Immature natural killer cell (primary cell): ENCODE data around the gene TLN1. TPM values are rescaled to one million over a fixed set of nuclear protein-coding genes. Genes with fewer than 3 reads are reported as not detected.

ENCODE experiments used
- DNase-seq, 3 donors: peaks; one replicate each; pipeline ENCODE4 v3.0.0; 2022; ENCODE audit warnings: mixed read lengths in 1 of 3
- H3K27ac Mint-ChIP-seq, 6 donors: one replicate each; pipeline ENCODE4 v1.8.0; 2020; ENCODE audit warnings: mixed read lengths in 6 of 6, mild to moderate bottlenecking in 5 of 6, inconsistent platforms in 4 of 6, moderate library complexity in 3 of 6
- H3K27me3 Mint-ChIP-seq, 3 donors: one replicate each; pipeline ENCODE4 v1.8.0; 2020 to 2021; ENCODE audit warnings: low read depth in 3 of 3, mild to moderate bottlenecking in 3 of 3, mixed read lengths in 3 of 3, moderate library complexity in 3 of 3, inconsistent platforms in 1 of 3
- H3K36me3 Mint-ChIP-seq, 3 donors: one replicate each; pipeline ENCODE4 v1.8.0; 2020; ENCODE audit warnings: mixed read lengths in 3 of 3, inconsistent platforms in 2 of 3, mild to moderate bottlenecking in 2 of 3
- H3K4me1 Mint-ChIP-seq, 2 donors: one replicate each; pipeline ENCODE4 v1.8.0; 2020; ENCODE audit warnings: inconsistent platforms in 2 of 2, mild to moderate bottlenecking in 2 of 2, mixed read lengths in 2 of 2, moderate library complexity in 1 of 2
- H3K4me3 Mint-ChIP-seq, 5 donors: one replicate each; pipeline ENCODE4 v1.8.0; 2020; ENCODE audit warnings: mild to moderate bottlenecking in 5 of 5, mixed read lengths in 5 of 5, inconsistent platforms in 3 of 5, moderate library complexity in 3 of 5
- H3K9me3 Mint-ChIP-seq, 6 donors: one replicate each; pipeline ENCODE4 v1.8.0; 2020; ENCODE audit warnings: mild to moderate bottlenecking in 6 of 6, mixed read lengths in 6 of 6, inconsistent platforms in 4 of 6, moderate library complexity in 3 of 6
- polyA plus RNA-seq, 3 donors: library from polyadenylated mRNA; unstranded; fragments of 300-500 nt; fragmentation: Illumina TruSeq; gene quantifications; one replicate each; pipeline ENCODE4 v1.2.3, GENCODE V29; 2021

The TLN1 gene
- polyA plus RNA-seq, 3 donors from 2014 or later = 21.4 to 260 (median 61.5) TPM

DNA sequence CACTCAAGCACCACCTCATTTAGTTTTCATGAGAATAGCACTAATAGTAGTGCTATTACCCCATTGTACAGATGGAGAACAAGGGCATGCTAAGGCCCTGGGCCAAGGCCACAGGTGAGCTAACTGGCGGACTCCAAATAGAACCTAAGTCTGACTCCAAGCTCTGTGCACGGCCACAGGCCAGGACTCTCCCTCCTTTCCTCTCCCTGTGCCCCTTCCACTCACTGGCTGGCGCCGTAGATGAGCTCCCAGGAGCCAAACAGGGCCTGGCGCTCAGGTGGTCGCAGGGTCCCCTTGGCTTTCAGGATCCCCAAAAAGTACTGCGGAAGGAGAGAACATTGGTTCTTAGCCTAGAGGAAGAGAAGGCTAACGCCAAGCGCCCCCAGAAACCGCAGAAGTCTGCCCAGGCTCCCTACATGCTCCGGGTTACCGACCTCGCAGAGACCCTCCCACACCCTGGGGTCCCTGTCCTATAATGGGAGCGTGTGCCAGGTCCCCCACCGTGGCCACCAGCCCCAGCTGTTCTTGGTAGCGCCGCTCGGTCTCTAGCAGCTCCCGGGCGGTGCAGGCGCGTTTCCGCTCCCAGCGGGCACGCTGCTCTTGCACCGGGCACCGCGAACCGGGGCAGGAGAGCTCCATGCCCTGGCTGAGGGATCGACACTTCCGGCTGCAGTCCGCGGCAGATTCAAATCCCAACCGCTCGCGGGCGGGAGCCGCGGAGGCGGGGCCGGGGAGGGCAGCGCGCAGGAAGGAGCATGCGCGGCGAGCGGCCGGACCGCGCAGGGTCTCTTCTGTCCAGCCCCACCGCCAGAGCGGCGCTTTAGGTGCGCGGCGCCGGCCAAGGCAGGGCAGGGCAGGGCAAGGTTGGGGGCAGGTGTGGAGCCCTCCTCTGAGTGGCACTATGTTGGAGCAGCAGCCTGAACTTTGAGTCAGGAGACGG, 67.2 kb downstream of the TLN1 start, which contains the start of gene ARHGEF39:
TSS of gene ARHGEF39 (minus strand) at position 665 of the 940 bp plus-strand sequence. CDS start at position 639, 26 bp downstream.
- peak; percentile 74 to 76 (median 76) for DNase-seq
- H3K36me3 Mint-ChIP-seq = peaks cover 9 to 16% (median 14%) of the 10 kb centered on the region in 3 donors
- peaks cover 0 to 5% (median 3%) of the 10 kb centered on the region in 3 donors for H3K27me3 Mint-ChIP-seq
- no peaks in the 10 kb centered on the region for H3K9me3 Mint-ChIP-seq
- H3K27ac Mint-ChIP-seq = peak within 1 kb of the TSS; percentile 83 to 96 (median 90)
- H3K4me1 Mint-ChIP-seq = peaks cover 60 to 65% of the 10 kb centered on the region in 2 donors
- H3K4me3 Mint-ChIP-seq = peak within 1 kb of the TSS; percentile 87 to 93 (median 89)

DNA sequence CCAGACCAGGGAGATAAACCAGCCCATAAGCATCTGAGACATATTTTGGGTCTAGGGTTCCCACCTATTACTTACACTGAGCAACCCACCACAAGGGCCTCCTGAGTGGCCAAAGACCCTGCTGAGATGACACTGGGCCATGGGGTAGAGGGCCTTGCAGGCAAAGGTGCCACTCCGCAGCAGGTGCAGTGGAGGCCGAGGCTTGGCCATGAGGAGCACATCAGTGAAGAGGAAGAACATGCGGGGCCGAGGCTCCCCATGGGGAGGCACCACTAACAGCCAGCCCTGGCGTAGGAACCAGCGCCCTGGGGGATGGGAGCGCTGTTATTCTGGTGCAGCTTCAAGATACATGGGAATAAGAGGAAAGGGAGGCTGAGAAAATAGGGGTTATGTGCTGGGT, 69.6 kb downstream of the TLN1 start:
- H3K36me3 Mint-ChIP-seq = peaks cover 13 to 24% (median 23%) of the 10 kb centered on the region in 3 donors
- peaks cover 8 to 23% (median 18%) of the 10 kb centered on the region in 3 donors for H3K27me3 Mint-ChIP-seq
- peak overlapping the region; percentile 56 to 83 (median 77) for H3K4me3 Mint-ChIP-seq
- no peak for DNase-seq
- H3K9me3 Mint-ChIP-seq = peaks cover 0 to 5% (median 3%) of the 10 kb centered on the region in 6 donors
- peak overlapping the region; percentile 89 to 96 (median 92) for H3K27ac Mint-ChIP-seq
- H3K4me1 Mint-ChIP-seq = peaks cover 75 to 85% of the 10 kb centered on the region in 2 donors

DNA sequence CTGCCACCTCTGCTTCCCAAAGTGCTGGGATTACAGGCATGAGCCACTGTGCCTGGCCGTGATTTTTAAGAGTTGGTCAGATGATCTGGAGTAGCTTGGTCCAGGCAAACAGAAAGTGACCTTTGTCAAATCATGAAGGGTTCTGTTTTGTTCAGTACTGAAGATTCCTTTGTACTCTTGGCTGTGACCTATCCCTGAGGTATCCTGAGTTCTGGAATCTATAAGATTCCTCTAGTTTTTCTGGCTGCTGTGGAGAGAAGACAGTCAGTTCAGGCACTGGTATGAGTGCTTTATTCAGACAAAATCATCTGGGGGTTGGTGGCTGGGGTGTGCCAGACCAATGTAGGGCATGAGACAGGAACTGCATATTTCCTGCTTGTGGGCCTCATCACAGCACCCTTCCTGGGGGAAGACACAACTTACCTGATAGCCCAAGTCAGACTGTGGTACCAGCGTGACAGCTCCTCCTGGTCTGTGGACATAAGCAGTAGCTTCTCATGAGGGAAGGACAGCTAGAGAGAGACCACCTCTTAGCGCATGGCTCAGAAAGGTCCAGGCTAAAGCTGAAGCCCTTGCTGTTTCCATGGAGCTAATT, 70.1 kb downstream of the TLN1 start:
- peaks cover 81 to 91% of the 10 kb centered on the region in 2 donors for H3K4me1 Mint-ChIP-seq
- H3K36me3 Mint-ChIP-seq = peaks cover 13 to 24% (median 23%) of the 10 kb centered on the region in 3 donors
- H3K9me3 Mint-ChIP-seq = peaks cover 0 to 5% (median 3%) of the 10 kb centered on the region in 6 donors
- H3K4me3 Mint-ChIP-seq = peak overlapping the region; percentile 56 to 83 (median 77)
- H3K27ac Mint-ChIP-seq = peak overlapping the region; percentile 89 to 96 (median 92)
- peak; percentile 51 to 53 (median 52) for DNase-seq
- peaks cover 11 to 28% (median 24%) of the 10 kb centered on the region in 3 donors for H3K27me3 Mint-ChIP-seq

DNA sequence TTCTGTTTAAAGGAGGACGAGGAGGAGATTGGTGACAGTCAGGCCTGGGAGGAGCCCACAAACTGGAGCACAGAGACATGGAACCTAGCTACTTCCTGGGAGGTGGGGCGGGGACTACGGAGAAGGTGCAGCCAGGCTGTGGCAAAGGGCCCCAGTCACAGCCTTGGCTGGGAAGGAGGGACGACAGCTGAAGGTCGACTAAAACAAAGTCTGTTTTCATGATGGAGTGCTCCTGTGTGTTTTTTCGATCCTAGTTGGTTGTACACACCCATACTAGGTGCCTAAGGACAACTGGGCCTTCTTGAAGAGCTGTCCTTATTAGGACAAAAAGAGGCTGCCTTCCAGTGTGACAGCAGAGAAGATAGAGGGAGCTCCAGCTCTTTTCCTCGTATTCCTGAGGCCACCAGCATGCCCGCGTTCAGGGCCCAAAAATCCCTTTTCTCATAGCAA, 71.0 kb downstream of the TLN1 start:
- Mint-ChIP-seq H3K36me3 (peaks cover 13 to 24% (median 23%) of the 10 kb centered on the region in 3 donors), H3K4me3 (peak overlapping the region; percentile 33 to 66 (median 52)), H3K4me1 (peaks cover 87 to 96% of the 10 kb centered on the region in 2 donors), H3K27ac (peak overlapping the region; percentile 81 to 96 (median 91)), H3K9me3 (peaks cover 0 to 5% (median 3%) of the 10 kb centered on the region in 6 donors), H3K27me3 (peaks cover 11 to 32% (median 27%) of the 10 kb centered on the region in 3 donors)
- DNase-seq = no peak

DNA sequence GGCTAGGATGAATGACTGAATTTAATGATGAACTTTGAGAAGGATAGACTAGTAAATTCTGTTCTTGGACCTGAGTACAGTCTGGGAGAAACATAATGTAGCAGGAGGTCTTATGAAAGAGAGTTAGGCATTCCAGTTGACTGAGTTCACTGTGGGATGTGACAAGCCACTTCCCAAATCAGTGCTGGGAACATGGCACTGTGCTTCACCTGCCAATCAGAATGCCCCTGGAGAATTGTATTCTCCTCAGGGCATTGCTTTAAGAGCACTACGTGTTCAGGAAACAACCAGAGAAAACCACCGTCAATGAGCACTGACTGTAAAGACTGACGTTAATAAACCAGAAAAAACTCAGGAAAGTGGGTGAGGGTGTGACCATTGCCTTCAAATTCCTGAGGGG, 72.7 kb downstream of the TLN1 start:
- Mint-ChIP-seq H3K27me3 (peaks cover 11 to 30% (median 26%) of the 10 kb centered on the region in 3 donors), H3K27ac (peak overlapping the region; percentile 89 to 100 (median 92)), H3K4me1 (peaks cover 78 to 85% of the 10 kb centered on the region in 2 donors), H3K36me3 (peaks cover 13 to 24% (median 23%) of the 10 kb centered on the region in 3 donors), H3K9me3 (peaks cover 0 to 5% (median 3%) of the 10 kb centered on the region in 6 donors), H3K4me3 (peak overlapping the region; percentile 81 to 91 (median 89))
- DNase-seq = no peak

DNA sequence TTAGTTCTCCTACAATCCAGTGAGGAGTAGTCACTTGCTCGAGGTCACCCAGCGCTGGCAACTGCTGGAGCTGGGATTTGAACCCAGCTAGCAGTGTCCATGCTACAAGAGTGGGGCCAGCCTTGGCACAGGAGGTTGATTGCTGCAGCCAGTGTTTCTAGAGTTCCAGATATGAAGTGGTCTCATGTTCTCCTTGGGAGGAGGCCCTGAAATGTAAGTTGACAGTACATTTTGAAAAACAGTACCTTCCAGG, 73.1 kb downstream of the TLN1 start:
- Mint-ChIP-seq H3K4me3 (peak overlapping the region; percentile 81 to 91 (median 89)), H3K36me3 (peaks cover 13 to 24% (median 23%) of the 10 kb centered on the region in 3 donors), H3K27me3 (peaks cover 11 to 30% (median 26%) of the 10 kb centered on the region in 3 donors), H3K27ac (peak overlapping the region; percentile 89 to 100 (median 92)), H3K4me1 (peaks cover 74 to 84% of the 10 kb centered on the region in 2 donors), H3K9me3 (peaks cover 0 to 5% (median 3%) of the 10 kb centered on the region in 6 donors)
- no peak for DNase-seq

DNA sequence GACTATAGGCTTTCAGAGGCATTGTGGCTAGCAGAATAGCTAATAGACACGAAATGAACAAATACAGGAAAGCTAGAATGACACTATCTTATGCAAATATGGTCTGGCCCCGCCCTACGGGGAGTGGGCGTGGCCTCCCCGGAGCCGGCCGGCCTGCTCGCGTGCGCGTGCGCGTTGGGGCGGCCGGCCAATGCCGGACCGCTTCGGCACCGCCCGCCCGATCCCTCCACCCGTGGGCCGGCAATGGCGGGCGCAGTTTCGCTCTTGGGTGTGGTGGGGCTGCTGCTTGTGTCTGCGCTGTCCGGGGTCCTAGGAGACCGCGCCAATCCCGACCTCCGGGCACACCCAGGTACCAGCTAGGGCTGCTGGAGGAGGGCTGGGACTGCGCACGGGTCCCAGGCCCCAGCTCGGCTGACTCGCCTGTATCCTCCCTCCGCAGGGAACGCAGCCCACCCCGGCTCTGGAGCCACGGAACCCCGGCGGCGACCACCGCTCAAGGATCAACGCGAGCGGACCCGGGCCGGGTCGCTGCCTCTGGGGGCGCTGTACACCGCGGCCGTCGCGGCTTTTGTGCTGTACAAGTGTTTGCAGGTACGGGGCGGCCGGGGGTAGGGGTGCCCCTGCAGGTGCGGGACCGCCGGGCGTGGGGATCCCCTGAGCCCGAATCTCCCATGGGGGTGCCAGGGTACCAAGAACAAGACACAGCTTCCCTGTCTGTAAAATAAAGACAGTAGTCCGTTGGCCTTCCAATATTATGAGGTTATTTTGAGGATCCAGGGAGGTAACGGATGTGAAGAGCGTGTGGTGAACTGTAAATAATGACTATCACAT, 73.6 kb downstream of the TLN1 start, which contains the start of gene CCDC107:
TSS of gene CCDC107 (plus strand) at position 156 of the 831 bp plus-strand sequence. CDS start at position 244, 88 bp downstream.
- Mint-ChIP-seq H3K9me3 (peaks cover 0 to 5% (median 3%) of the 10 kb centered on the region in 6 donors), H3K27me3 (peaks cover 11 to 30% (median 26%) of the 10 kb centered on the region in 3 donors), H3K27ac (peak within 1 kb of the TSS; percentile 97 to 100 (median 99)), H3K4me3 (peak within 1 kb of the TSS; percentile 81 to 91 (median 89)), H3K4me1 (peaks cover 70 to 78% of the 10 kb centered on the region in 2 donors), H3K36me3 (peaks cover 13 to 24% (median 23%) of the 10 kb centered on the region in 3 donors)
- DNase-seq = peak; percentile 91 to 93 (median 93)

DNA sequence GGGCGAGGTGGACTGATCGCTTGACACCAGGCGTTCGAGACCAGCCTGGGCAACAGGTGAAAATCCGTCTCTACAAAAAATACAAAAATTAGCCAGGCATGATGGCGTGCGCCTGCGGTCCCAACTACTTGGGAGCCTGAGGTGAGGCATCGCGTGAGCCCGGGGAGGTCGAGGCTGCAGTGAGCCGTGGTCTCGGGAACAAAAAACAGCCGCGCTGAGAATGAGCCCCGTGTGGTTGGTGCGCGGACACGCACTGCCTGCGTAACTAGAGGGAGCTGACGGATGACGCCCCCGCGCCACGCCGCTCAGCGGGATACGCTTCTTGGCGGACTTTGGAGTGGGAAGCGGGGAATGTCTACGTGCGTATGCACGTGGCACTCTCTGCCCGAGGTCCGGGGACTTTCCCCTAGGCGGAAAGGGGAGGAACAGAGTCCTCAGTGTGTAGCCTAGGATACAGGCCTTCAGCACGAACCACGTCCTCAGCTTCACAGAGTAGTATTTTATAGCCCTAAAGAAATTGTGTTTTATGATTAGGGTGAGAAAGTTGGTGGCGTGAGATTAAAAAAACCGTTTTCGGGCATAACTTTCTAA, 74.4 kb downstream of the TLN1 start, which contains the start of gene RMRP:
TSS of gene RMRP (minus strand) at position 474 of the 591 bp plus-strand sequence.
- H3K9me3 Mint-ChIP-seq = peaks cover 0 to 5% (median 3%) of the 10 kb centered on the region in 6 donors
- H3K27me3 Mint-ChIP-seq = peaks cover 11 to 30% (median 26%) of the 10 kb centered on the region in 3 donors
- peak within 1 kb of the TSS; percentile 97 to 100 (median 99) for H3K27ac Mint-ChIP-seq
- peaks cover 13 to 24% (median 23%) of the 10 kb centered on the region in 3 donors for H3K36me3 Mint-ChIP-seq
- H3K4me3 Mint-ChIP-seq = peak within 1 kb of the TSS; percentile 81 to 91 (median 89)
- peak; percentile 90 to 94 (median 93) for DNase-seq
- H3K4me1 Mint-ChIP-seq = peaks cover 63 to 71% of the 10 kb centered on the region in 2 donors

DNA sequence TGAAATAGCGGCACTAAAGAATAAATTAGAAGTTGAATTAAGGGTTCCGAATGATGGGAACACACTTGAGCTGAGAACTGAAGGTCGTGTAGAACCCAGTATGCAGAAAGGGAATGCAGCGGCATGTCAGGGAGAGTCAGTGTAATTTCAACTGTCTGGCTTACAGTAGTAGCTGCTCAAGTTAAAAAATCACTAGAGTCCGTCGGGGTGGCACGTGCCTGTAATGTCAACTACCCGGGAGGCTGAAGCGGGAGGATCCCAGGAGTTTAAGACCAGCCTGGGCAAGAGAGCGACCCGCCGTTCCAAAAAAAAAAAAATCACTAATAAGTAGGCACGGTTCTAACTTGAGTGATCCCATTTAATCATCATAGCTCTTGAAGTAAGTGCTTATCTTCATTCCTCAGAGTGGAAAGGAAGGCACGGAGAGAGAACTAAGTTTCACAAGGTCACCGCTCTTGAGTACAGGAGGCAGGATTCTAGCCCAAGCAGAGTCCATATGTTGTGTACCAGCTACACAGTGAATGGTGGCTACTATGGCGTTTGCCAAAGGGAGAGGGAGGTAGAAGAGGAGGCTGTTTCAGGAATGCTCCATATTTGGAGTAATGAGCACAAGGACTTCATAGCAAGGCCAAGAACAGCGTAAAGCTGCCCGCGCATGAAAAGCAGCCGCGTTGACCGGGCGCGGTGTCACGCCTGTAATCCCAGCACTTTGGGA, 75.0 kb downstream of the TLN1 start:
- DNase-seq = no peak
- Mint-ChIP-seq H3K4me1 (peaks cover 56 to 65% of the 10 kb centered on the region in 2 donors), H3K27ac (peak overlapping the region; percentile 97 to 100 (median 99)), H3K9me3 (peaks cover 0 to 5% (median 3%) of the 10 kb centered on the region in 6 donors), H3K36me3 (peaks cover 12 to 23% (median 23%) of the 10 kb centered on the region in 3 donors), H3K27me3 (peaks cover 11 to 30% (median 24%) of the 10 kb centered on the region in 3 donors), H3K4me3 (peak overlapping the region; percentile 81 to 91 (median 87))

- Mint-ChIP-seq H3K4me1 (peaks cover 51 to 61% of the 10 kb centered on the region in 2 donors), H3K27ac (peak overlapping the region; percentile 97 to 100 (median 99)), H3K36me3 (peaks cover 8 to 19% (median 19%) of the 10 kb centered on the region in 3 donors), H3K27me3 (peaks cover 11 to 30% (median 24%) of the 10 kb centered on the region in 3 donors), H3K9me3 (peaks cover 0 to 5% (median 3%) of the 10 kb centered on the region in 6 donors), H3K4me3 (peak overlapping the region; percentile 81 to 91 (median 87))
- DNase-seq = peak; percentile 46 to 50 (median 48)
Observed at GRCh38 chr9:35656348-35656747, 75.6 kb downstream of the TLN1 start.

- no peak for DNase-seq
- Mint-ChIP-seq H3K36me3 (no peaks in the 10 kb centered on the region), H3K27ac (no peak overlapping the region), H3K4me3 (no peak overlapping the region), H3K4me1 (peaks cover 41 to 50% of the 10 kb centered on the region in 2 donors), H3K9me3 (peaks cover 0 to 5% (median 3%) of the 10 kb centered on the region in 6 donors), H3K27me3 (peaks cover 13 to 21% (median 20%) of the 10 kb centered on the region in 3 donors)
Observed at GRCh38 chr9:35653611-35654010, 78.4 kb downstream of the TLN1 start.
